ENCODE data around the gene NPHP4.

Gene NPHP4

GRCh38 chr1:5992026-5992813, at the start of gene NPHP4:
Gene NPHP4 (minus strand): TSS chr1:5992425. CDS start chr1:5986289, 6,136 bp downstream.
- peak; percentile 98 for DNase-seq (ENCODE audit: low read depth)

- DNase-seq (ENCODE audit: low read depth) = no peak
Measured at GRCh38 chr1:6041432-6042062, 49.3 kb upstream of the NPHP4 start.

GRCh38 chr1:6040861-6041415, 48.7 kb upstream of the NPHP4 start:
- DNase-seq (ENCODE audit: low read depth) = no peak

- DNase-seq (ENCODE audit: low read depth) = no peak
Measured at GRCh38 chr1:6040444-6040843, 48.2 kb upstream of the NPHP4 start.

- DNase-seq (ENCODE audit: low read depth) = no peak
Measured at GRCh38 chr1:6039031-6039430, 46.8 kb upstream of the NPHP4 start.

- no peak for DNase-seq (ENCODE audit: low read depth)
Measured at GRCh38 chr1:6038603-6039002, 46.4 kb upstream of the NPHP4 start.

- DNase-seq (ENCODE audit: low read depth) = peak; percentile 36
Measured at GRCh38 chr1:6037338-6037762, 45.1 kb upstream of the NPHP4 start.

- DNase-seq (ENCODE audit: low read depth) = no peak
Measured at GRCh38 chr1:6035719-6036118, 43.5 kb upstream of the NPHP4 start.

GRCh38 chr1:6035303-6035702, 43.1 kb upstream of the NPHP4 start:
- DNase-seq (ENCODE audit: low read depth) = no peak

GRCh38 chr1:6034750-6035096, 42.5 kb upstream of the NPHP4 start:
- DNase-seq (ENCODE audit: low read depth) = no peak

GRCh38 chr1:6033986-6034749, 41.9 kb upstream of the NPHP4 start:
- no peak for DNase-seq (ENCODE audit: low read depth)

- no peak for DNase-seq (ENCODE audit: low read depth)
Measured at GRCh38 chr1:6033124-6033523, 40.9 kb upstream of the NPHP4 start.

GRCh38 chr1:6030547-6031261, 38.5 kb upstream of the NPHP4 start:
- DNase-seq (ENCODE audit: low read depth) = no peak

GRCh38 chr1:6030132-6030531, 37.9 kb upstream of the NPHP4 start:
- DNase-seq (ENCODE audit: low read depth) = no peak

GRCh38 chr1:6029351-6029750, 37.1 kb upstream of the NPHP4 start:
- no peak for DNase-seq (ENCODE audit: low read depth)

GRCh38 chr1:6028042-6028850, 36.0 kb upstream of the NPHP4 start:
- no peak for DNase-seq (ENCODE audit: low read depth)

- no peak for DNase-seq (ENCODE audit: low read depth)
Measured at GRCh38 chr1:6027591-6027990, 35.4 kb upstream of the NPHP4 start.

- DNase-seq (ENCODE audit: low read depth) = peak; percentile 20
Measured at GRCh38 chr1:6026095-6026809, 34.0 kb upstream of the NPHP4 start.

GRCh38 chr1:6025269-6026094, 33.3 kb upstream of the NPHP4 start:
- DNase-seq (ENCODE audit: low read depth) = no peak

GRCh38 chr1:6024376-6024775, 32.2 kb upstream of the NPHP4 start:
- no peak for DNase-seq (ENCODE audit: low read depth)

Data from GM04503 (cell line).